Right atrium auricular region (tissue), 2 donors: ENCODE measurements around the gene STIM1. TPM values are rescaled to one million over a fixed set of nuclear protein-coding genes. Genes with fewer than 3 reads are reported as not detected.
"Not testable (repeated sequence)": the region's sequence is repeated elsewhere in the genome, so short reads cannot be mapped to it uniquely, and the experiment has no call there.

Experiments used
- DNase-seq: peaks from one replicate; pipeline ENCODE4 v3.0.0-alpha.2; 2019; ENCODE audit warnings: low spot score
- H3K27ac ChIP-seq, 2 donors: fragments of 200-600 bp; sonication (generic); 1 replicate in 1 of 2; 2 replicates in 1 of 2; pipeline ENCODE4 v1.5.1; 2016 to 2019
- H3K27me3 ChIP-seq, 2 donors: fragments of 200-600 bp; sonication (generic); one replicate each; pipeline versions ENCODE4 v1.5.1 to v1.6.0; 2017 to 2019
- H3K36me3 ChIP-seq: fragments of 200-600 bp; sonication (generic); one replicate; pipeline ENCODE4 v1.5.1; 2016
- H3K4me1 ChIP-seq, 2 donors: fragments of 200-600 bp; sonication (generic); one replicate each; pipeline versions ENCODE4 v1.5.1 to v1.6.0; 2017 to 2019
- H3K4me3 ChIP-seq, 2 donors: fragments of 200-600 bp; sonication (generic); 1 replicate in 1 of 2; 2 replicates in 1 of 2; pipeline ENCODE4 v1.5.1; 2017 to 2019; ENCODE audit warnings: mild to moderate bottlenecking in 1 of 2, moderate library complexity in 1 of 2
- H3K9me3 ChIP-seq, 2 donors: fragments of 200-600 bp; sonication (generic); one replicate each; pipeline ENCODE4 v1.5.1; 2019
- CTCF ChIP-seq, 2 donors: fragments of 200-600 bp; sonication (generic); IDR thresholded peaks; one replicate each; pipeline ENCODE4 v1.5.1; 2019; ENCODE audit warnings: antibody characterized with exemption in 2 of 2
- total RNA-seq, 2 donors: library from RNA; depleted of rRNA; stranded (reverse); fragments of >200 nt; gene quantifications; one replicate each; pipeline ENCODE4 v1.1.0, GENCODE V29; 2016

STIM1 gene
- total RNA-seq, 2 donors from 2014 or later: 15.4 to 16.6 TPM

DNA sequence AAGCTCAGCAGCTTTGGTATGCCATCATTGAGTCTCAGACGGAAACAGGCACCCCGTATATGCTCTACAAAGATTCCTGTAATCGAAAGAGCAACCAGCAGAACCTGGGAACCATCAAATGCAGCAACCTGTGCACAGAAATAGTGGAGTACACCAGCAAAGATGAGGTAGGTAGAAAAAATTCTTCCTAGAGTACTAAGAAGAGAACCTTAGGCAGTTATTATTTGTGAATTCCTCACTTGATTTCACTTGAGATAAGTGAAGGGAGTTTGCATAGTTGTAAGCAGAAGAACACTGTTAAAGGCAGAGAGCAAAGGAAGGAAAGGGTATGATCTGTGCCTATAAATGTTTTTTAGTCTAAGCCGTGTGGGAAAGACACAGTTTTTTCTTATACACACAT lies 267.8 kb downstream of the STIM1 start:
- no peak overlapping the region for H3K4me3 ChIP-seq
- no peak for TF ChIP-seq CTCF (IDR thresholded peaks at IDR 0.05)
- H3K27ac ChIP-seq: no peak overlapping the region
- H3K4me1 ChIP-seq: no peaks in the 10 kb centered on the region
- H3K9me3 ChIP-seq: no peaks in the 10 kb centered on the region
- no peaks in the 10 kb centered on the region for H3K27me3 ChIP-seq
- no peak for DNase-seq
- H3K36me3 ChIP-seq: peaks cover 78% of the 10 kb centered on the region

DNA sequence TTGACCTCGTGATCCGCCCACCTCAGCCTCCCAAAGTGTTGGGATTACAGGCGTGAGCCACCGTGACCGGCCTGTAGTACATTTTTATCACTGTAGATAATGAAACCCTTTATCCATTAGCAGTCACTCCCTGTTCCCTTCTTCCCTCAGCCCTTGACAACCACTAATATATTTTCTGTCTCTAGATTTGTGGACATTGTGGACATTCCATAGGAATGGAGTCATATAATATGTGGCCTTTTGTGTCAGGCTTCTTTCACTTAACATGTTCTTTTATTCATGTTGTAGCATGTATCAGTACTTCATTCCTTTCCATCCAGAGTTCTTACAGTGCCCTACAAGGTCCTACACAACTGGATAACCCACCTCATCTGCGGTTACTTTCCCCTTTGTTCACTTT lies 269.7 kb downstream of the STIM1 start:
- H3K36me3 ChIP-seq: peaks cover 63% of the 10 kb centered on the region
- TF ChIP-seq CTCF (IDR thresholded peaks at IDR 0.05): no peak
- no peak overlapping the region for H3K4me3 ChIP-seq
- no peaks in the 10 kb centered on the region for H3K27me3 ChIP-seq
- H3K9me3 ChIP-seq: no peaks in the 10 kb centered on the region
- DNase-seq: no peak
- no peaks in the 10 kb centered on the region for H3K4me1 ChIP-seq
- H3K27ac ChIP-seq: no peak overlapping the region

- DNase-seq: no peak
- H3K27ac ChIP-seq: no peak overlapping the region
- no peaks in the 10 kb centered on the region for H3K27me3 ChIP-seq
- no peaks in the 10 kb centered on the region for H3K9me3 ChIP-seq
- H3K4me1 ChIP-seq: no peaks in the 10 kb centered on the region
- H3K36me3 ChIP-seq: peaks cover 63% of the 10 kb centered on the region
- no peak overlapping the region for H3K4me3 ChIP-seq
- TF ChIP-seq CTCF (IDR thresholded peaks at IDR 0.05): no peak
Measured at GRCh38 chr11:4127357-4127756, 271.9 kb downstream of the STIM1 start.

DNA sequence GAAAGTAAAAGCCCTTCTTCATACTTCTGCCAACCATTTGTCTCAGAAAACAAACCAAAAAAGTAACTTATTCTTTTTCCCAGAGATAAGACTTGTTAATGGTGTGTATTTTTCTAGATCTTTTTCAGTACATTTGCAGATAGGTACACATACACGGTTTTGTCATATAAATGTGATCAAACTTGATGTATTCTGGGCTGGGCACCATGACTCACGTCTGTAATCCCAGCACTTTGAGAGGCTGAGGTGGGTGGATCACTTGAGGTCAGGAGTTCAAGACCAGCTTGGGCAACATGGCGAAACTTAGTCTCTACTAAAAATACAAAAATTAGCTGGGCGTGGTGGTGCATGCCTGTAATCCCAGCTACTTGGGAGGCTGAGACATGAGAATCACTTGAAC lies 274.8 kb downstream of the STIM1 start:
- H3K4me1 ChIP-seq, H3K27me3 ChIP-seq, H3K4me3 ChIP-seq, DNase-seq, H3K9me3 ChIP-seq, H3K27ac ChIP-seq: not testable (repeated sequence)
- peaks cover 55% of the 10 kb centered on the region for H3K36me3 ChIP-seq

GRCh38 chr11:4134806-4135205 lies 279.3 kb downstream of the STIM1 start:
- H3K9me3 ChIP-seq: peaks cover 0 to 4% of the 10 kb centered on the region in 2 donors
- H3K36me3 ChIP-seq: peaks cover 45% of the 10 kb centered on the region

DNA sequence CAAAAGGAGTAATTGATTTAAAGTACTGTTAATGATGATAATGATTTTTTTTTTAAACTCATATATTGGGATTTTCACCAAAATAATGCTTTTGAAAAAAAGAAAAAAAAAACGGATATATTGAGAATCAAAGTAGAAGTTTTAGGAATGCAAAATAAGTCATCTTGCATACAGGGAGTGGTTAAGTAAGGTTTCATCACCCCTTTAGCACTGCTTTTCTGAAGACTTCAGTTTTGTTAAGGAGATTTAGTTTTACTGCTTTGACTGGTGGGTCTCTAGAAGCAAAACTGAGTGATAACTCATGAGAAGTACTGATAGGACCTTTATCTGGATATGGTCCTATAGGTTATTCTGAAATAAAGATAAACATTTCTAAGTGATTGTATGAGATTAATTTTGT lies 283.0 kb downstream of the STIM1 start:
- Histone ChIP-seq H3K36me3 (peaks cover 23% of the 10 kb centered on the region), H3K4me1 (no peaks in the 10 kb centered on the region), H3K27me3 (no peaks in the 10 kb centered on the region), H3K27ac (no peak overlapping the region), H3K9me3 (peaks cover 0 to 15% of the 10 kb centered on the region in 2 donors), H3K4me3 (no peak overlapping the region)
- no peak for TF ChIP-seq CTCF (IDR thresholded peaks at IDR 0.05)
- DNase-seq: no peak

More at GRCh38 chr11:4134806-4135205, 279.3 kb downstream of the STIM1 start:
- no peak overlapping the region for H3K27ac ChIP-seq
- TF ChIP-seq CTCF (IDR thresholded peaks at IDR 0.05): no peak
- no peaks in the 10 kb centered on the region for H3K4me1 ChIP-seq
- DNase-seq: no peak
- no peak overlapping the region for H3K4me3 ChIP-seq
- no peaks in the 10 kb centered on the region for H3K27me3 ChIP-seq
